Effector CD8-positive, alpha-beta T cell (primary cell): ENCODE data around the gene KCNMB2.
"Not testable (repeated sequence)": the region's sequence is repeated elsewhere in the genome, so short reads cannot be mapped to it uniquely, and the experiment has no call there.

Experiments
- DNase-seq: peaks from one replicate; lab custom pipeline; 2025; lab: John Stamatoyannopoulos, UW

Gene KCNMB2

GRCh38 chr3:178859900-178860436 lies 323.7 kb downstream of the KCNMB2 start:
- DNase-seq = not testable (repeated sequence)

GRCh38 chr3:178868681-178869080 lies 332.4 kb downstream of the KCNMB2 start:
- no peak for DNase-seq

GRCh38 chr3:178870085-178870484 lies 333.8 kb downstream of the KCNMB2 start:
- no peak for DNase-seq

- no peak for DNase-seq
These were observed 338.9 kb downstream of the KCNMB2 start for GRCh38 chr3:178875157-178875556.

- no peak for DNase-seq
These were observed 339.6 kb downstream of the KCNMB2 start for GRCh38 chr3:178875836-178876235.

- no peak for DNase-seq
These were observed 344.0 kb downstream of the KCNMB2 start for GRCh38 chr3:178880274-178880673.
